Endodermal cell (in vitro differentiated cells): ENCODE measurements around the gene KRT2. TPM values are rescaled to one million over a fixed set of nuclear protein-coding genes. Genes with fewer than 3 reads are reported as not detected.
A peak's percentile ranks its signal among the peaks of the same experiment; 100 is the strongest.

ENCODE experiments used
- DNase-seq: peaks from one replicate; pipeline ENCODE4 v3.0.0-alpha.2; 2017
- H3K27ac ChIP-seq: 2 replicates; pipeline ENCODE4 v1.5.1; 2013; ENCODE audit warnings: mild to moderate bottlenecking, low read depth, low read length, moderate library complexity
- H3K27me3 ChIP-seq: 2 replicates; pipeline ENCODE4 v1.6.1; 2013; ENCODE audit warnings: mild to moderate bottlenecking, low read length, moderate library complexity; ENCODE audit not compliant: insufficient read depth, control insufficient read depth, poor library complexity, severe bottlenecking
- H3K36me3 ChIP-seq: 2 replicates; pipeline ENCODE4 v1.7.0; 2013; ENCODE audit warnings: mild to moderate bottlenecking, low read length, moderate library complexity; ENCODE audit not compliant: control insufficient read depth, insufficient read depth
- H3K4me1 ChIP-seq: one replicate; pipeline ENCODE4 v1.7.0; 2013; ENCODE audit warnings: low read length; ENCODE audit not compliant: control insufficient read depth, insufficient read depth
- H3K4me3 ChIP-seq: 2 replicates; pipeline ENCODE4 v1.5.1; 2013; ENCODE audit warnings: mild to moderate bottlenecking, low read length, moderate library complexity
- H3K9ac ChIP-seq: 2 replicates; pipeline ENCODE4 v1.6.1; 2013; ENCODE audit warnings: mild to moderate bottlenecking, low read length, moderate library complexity; ENCODE audit not compliant: poor library complexity, severe bottlenecking; ENCODE audit errors: extremely low read depth
- H3K9me3 ChIP-seq: 2 replicates; pipeline ENCODE4 v1.6.1; 2013; ENCODE audit warnings: mild to moderate bottlenecking, low read length, moderate library complexity; ENCODE audit not compliant: control insufficient read depth
- H3K27ac Mint-ChIP-seq: 2 replicates; pipeline ENCODE4 v1.8.0; 2020; ENCODE audit warnings: mixed read lengths
- H3K27me3 Mint-ChIP-seq: 2 replicates; pipeline ENCODE4 v1.8.0; 2021; ENCODE audit warnings: mild to moderate bottlenecking, mixed read lengths; ENCODE audit not compliant: insufficient read depth
- H3K36me3 Mint-ChIP-seq: 2 replicates; pipeline ENCODE4 v1.8.0; 2020; ENCODE audit warnings: low read depth, mixed read lengths
- H3K4me1 Mint-ChIP-seq: 2 replicates; pipeline ENCODE4 v1.8.0; 2020; ENCODE audit warnings: mixed read lengths
- H3K4me3 Mint-ChIP-seq: 2 replicates; pipeline ENCODE4 v1.8.0; 2020; ENCODE audit warnings: mild to moderate bottlenecking, moderate library complexity, mixed read lengths
- H3K9me3 Mint-ChIP-seq: 2 replicates; pipeline ENCODE4 v1.8.0; 2020; ENCODE audit warnings: mild to moderate bottlenecking, mixed read lengths
- CTCF ChIP-seq: fragments of 200-600 bp; sonication (generic); conservative IDR thresholded peaks from 2 replicates; pipeline ENCODE4 v1.5.0; 2021; ENCODE audit warnings: antibody characterized with exemption, mild to moderate bottlenecking
- WGBS, 2 experiments: methylation state at CpG; one replicate each; pipeline versions ENCODE4 v1.1.5 to v1.1.7; 2013; ENCODE audit warnings: missing lambda C conversion rate in 2 of 2, mixed read lengths in 1 of 2; ENCODE audit not compliant: insufficient coverage in 1 of 2, insufficient read length in 1 of 2; 5-methylcytosine and 5-hydroxymethylcytosine counted together
- total RNA-seq, 2 donors: library from RNA; stranded (reverse); fragmentation: NEBNext Ultra II Directional in 1 of 2; extraction: Animal tissue kit (Norgen Biotek cat#: 25700) in 1 of 2; gene quantifications; 2 replicates in 1 of 2; 3 replicates in 1 of 2; pipeline ENCODE4 v1.2.1, GENCODE V29; 2021

Gene KRT2
- total RNA-seq, 2 donors from 2014 or later, result not detected

GRCh38 chr12:52636189-52636588 is 15.8 kb downstream of the KRT2 start:
- Mint-ChIP-seq H3K27ac (no peak overlapping the region), H3K36me3 (no peaks in the 10 kb centered on the region), H3K9me3 (no peaks in the 10 kb centered on the region), H3K4me3 (no peak overlapping the region), H3K27me3 (peaks cover 23% of the 10 kb centered on the region), H3K4me1 (peaks cover 6% of the 10 kb centered on the region)
- Histone ChIP-seq H3K27ac (no peak overlapping the region), H3K36me3 (no peaks in the 10 kb centered on the region), H3K4me1 (no peaks in the 10 kb centered on the region), H3K4me3 (no peak overlapping the region), H3K9me3 (no peaks in the 10 kb centered on the region), H3K9ac (no peak overlapping the region), H3K27me3 (peaks cover 41% of the 10 kb centered on the region)
- WGBS, 2 experiments, result 96 to 100% methylated on average over 1 to 6 of the region's 6 CpGs
- peak; percentile 35 for DNase-seq
- TF ChIP-seq CTCF, result no peak

- no peaks in the 10 kb centered on the region for H3K4me1 ChIP-seq
- no peak overlapping the region for H3K4me3 Mint-ChIP-seq
- peaks cover 43% of the 10 kb centered on the region for H3K27me3 ChIP-seq
- no peak overlapping the region for H3K27ac Mint-ChIP-seq
- no peak overlapping the region for H3K9ac ChIP-seq
- H3K36me3 Mint-ChIP-seq, result no peaks in the 10 kb centered on the region
- WGBS, 2 experiments, result 73 to 100% methylated on average over 2 to 7 of the region's 7 CpGs
- H3K27me3 Mint-ChIP-seq, result peaks cover 38% of the 10 kb centered on the region
- H3K36me3 ChIP-seq, result no peaks in the 10 kb centered on the region
- H3K4me1 Mint-ChIP-seq, result peaks cover 6% of the 10 kb centered on the region
- H3K9me3 Mint-ChIP-seq, result no peaks in the 10 kb centered on the region
- H3K27ac ChIP-seq, result no peak overlapping the region
- DNase-seq, result peak; percentile 24
- H3K9me3 ChIP-seq, result no peaks in the 10 kb centered on the region
- TF ChIP-seq CTCF, result no peak
- H3K4me3 ChIP-seq, result no peak overlapping the region
These were observed 17.6 kb downstream of the KRT2 start for GRCh38 chr12:52634266-52635056.

- H3K9me3 Mint-ChIP-seq, result no peaks in the 10 kb centered on the region
- no peak for TF ChIP-seq CTCF
- H3K27me3 ChIP-seq, result peaks cover 34% of the 10 kb centered on the region
- no peak overlapping the region for H3K9ac ChIP-seq
- H3K9me3 ChIP-seq, result no peaks in the 10 kb centered on the region
- peaks cover 41% of the 10 kb centered on the region for H3K27me3 Mint-ChIP-seq
- 88 to 94% methylated on average over 4 of the region's 4 CpGs for whole genome bisulfite sequencing, 2 experiments
- no peak overlapping the region for H3K4me3 Mint-ChIP-seq
- no peaks in the 10 kb centered on the region for H3K36me3 ChIP-seq
- H3K27ac Mint-ChIP-seq, result no peak overlapping the region
- H3K4me3 ChIP-seq, result no peak overlapping the region
- peaks cover 6% of the 10 kb centered on the region for H3K4me1 Mint-ChIP-seq
- no peak overlapping the region for H3K27ac ChIP-seq
- peak; percentile 33 for DNase-seq
- H3K36me3 Mint-ChIP-seq, result no peaks in the 10 kb centered on the region
- no peaks in the 10 kb centered on the region for H3K4me1 ChIP-seq
These were observed 18.6 kb downstream of the KRT2 start for GRCh38 chr12:52633383-52633782.
